ENCODE measurements around the gene BBIP1. TPM values are rescaled to one million over a fixed set of nuclear protein-coding genes. Genes with fewer than 3 reads are reported as not detected.

BBIP1 gene
- total and polyA plus RNA-seq, 10 of the 15 experiments (the other 5 are each of a cell fraction or from before 2014, with no cell fraction given) = 13.8 to 40.8 (median 31.3) TPM

DNA sequence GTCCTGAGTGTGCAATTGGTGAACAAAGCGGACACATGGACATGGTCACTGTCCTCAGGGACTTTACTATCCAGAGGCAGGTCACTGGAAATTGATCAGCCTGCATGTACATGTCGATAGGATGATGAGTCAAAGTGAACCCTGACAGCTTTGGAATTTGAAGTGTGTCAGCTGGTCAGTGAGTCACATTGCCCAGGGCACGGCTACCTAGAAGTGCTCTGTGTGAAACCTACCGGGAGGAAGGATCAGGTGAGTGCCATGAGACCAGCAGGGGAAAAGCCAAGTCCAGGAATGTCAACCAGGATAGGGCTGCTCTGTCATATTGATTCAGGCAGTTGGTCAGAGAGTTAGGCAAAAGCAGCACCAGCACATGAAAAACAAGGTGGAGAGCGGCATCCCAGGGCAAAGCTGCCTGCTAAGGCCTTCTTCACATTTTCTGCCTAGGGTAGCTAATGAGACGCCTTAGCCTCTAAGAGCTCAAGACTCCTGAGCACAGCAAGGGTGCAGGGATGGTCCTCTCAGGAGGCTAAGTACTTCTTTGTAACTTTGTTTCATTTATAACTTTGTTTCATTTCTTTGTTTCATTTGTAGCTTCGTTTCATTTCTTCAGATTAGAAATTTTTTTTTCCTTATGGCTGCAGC is 66.6 kb downstream of the BBIP1 start:
- peak; percentile 12; the same call in 1 of the 2 replicates for TF ChIP-seq MLLT1 (IDR thresholded peaks at IDR 0.05)
- TF ChIP-seq LARP7 (IDR thresholded peaks at IDR 0.05) = no peak
- TF ChIP-seq EED (IDR thresholded peaks at IDR 0.05; ENCODE audit: low read depth) = 0 out of 2 replicates have a peak, but pooled peaks have one; percentile 52
- peak; percentile 49 to 55; a peak in 2 of 4 replicates for TF ChIP-seq IKZF2 (IDR thresholded peaks at IDR 0.05)
- TF ChIP-seq, protein P1, sequence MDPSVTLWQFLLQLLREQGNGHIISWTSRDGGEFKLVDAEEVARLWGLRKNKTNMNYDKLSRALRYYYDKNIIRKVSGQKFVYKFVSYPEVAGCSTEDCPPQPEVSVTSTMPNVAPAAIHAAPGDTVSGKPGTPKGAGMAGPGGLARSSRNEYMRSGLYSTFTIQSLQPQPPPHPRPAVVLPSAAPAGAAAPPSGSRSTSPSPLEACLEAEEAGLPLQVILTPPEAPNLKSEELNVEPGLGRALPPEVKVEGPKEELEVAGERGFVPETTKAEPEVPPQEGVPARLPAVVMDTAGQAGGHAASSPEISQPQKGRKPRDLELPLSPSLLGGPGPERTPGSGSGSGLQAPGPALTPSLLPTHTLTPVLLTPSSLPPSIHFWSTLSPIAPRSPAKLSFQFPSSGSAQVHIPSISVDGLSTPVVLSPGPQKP (IDR thresholded peaks at IDR 0.05; ENCODE audit: low read depth, low read length) = no peak
- TF ChIP-seq RAD51 (IDR thresholded peaks at IDR 0.05) = peak; percentile 74
- TF ChIP-seq IRF4 (IDR thresholded peaks at IDR 0.05; ENCODE audit: low read depth, low read length) = 0 out of 2 replicates have a peak, but pooled peaks have one; percentile 30
- peak; percentile 93 for TF ChIP-seq ZNF24 (IDR thresholded peaks at IDR 0.05)
- peak; percentile 58; the same call in 1 of the 2 replicates for TF ChIP-seq REST (IDR thresholded peaks at IDR 0.05; ENCODE audit: low read depth, low read length)
- 0 out of 2 replicates have a peak, but pooled peaks have one; percentile 19 for TF ChIP-seq TCF7 (IDR thresholded peaks at IDR 0.05; ENCODE audit: borderline replicate concordance)
- TF ChIP-seq ZBTB33 (IDR thresholded peaks at IDR 0.05) = no peak
- peak; percentile 42; the same call in 1 of the 2 replicates for TF ChIP-seq IKZF1 (conservative IDR thresholded peaks at IDR 0.05)
- H3K36me3 ChIP-seq (ENCODE audit: control insufficient read depth in 2 of 2, insufficient read depth in 2 of 2, low read length in 1 of 2) = no peaks in the 10 kb centered on the region
- ChIA-PET CTCF (interaction anchor here (0.7 to 4.1 kb wide), 11 partner anchors 8 to 49 kb away, joined by 3 to 27 read pairs (median 5); partner anchors contain the start of gene PDCD4), POLR2A (interaction anchor here (1.0 to 6.2 kb wide), 11 partner anchors 8 to 78 kb away, joined by 3 to 43 read pairs (median 7); partner anchors contain the start of gene PDCD4), RAD21 (ENCODE audit: unreplicated experiment) (interaction anchor here (0.7 to 5.9 kb wide), 12 partner anchors 8 to 78 kb away, joined by 3 to 50 read pairs (median 6); partner anchors contain the start of genes BBIP1 and PDCD4), SMC1A (ENCODE audit: uncharacterized antibody, unreplicated experiment) (interaction anchor here (0.6 to 6.2 kb wide), 11 partner anchors 9 to 109 kb away, joined by 3 to 86 read pairs (median 7); partner anchors contain the start of gene PDCD4)
- no peak overlapping the region for H3K4me3 ChIP-seq
- peak overlapping the region; percentile 49 for H3K4me2 ChIP-seq (ENCODE audit: control insufficient read depth, insufficient read depth)
- H3K27ac ChIP-seq (ENCODE audit: control insufficient read depth, insufficient read depth) = peak overlapping the region; percentile 39
- no peaks in the 10 kb centered on the region for H3K27me3 ChIP-seq (replicated peaks in 1 of 2; ENCODE audit: control insufficient read depth in 2 of 2, insufficient read depth in 2 of 2, low read length in 1 of 2)
- H3K4me1 ChIP-seq (ENCODE audit: control insufficient read depth, insufficient read depth, low read length) = peaks cover 53% of the 10 kb centered on the region
- 0 out of 2 replicates have a peak overlapping the region, but pooled peaks have one; percentile 1 for H3K9ac ChIP-seq (ENCODE audit: control insufficient read depth, insufficient read depth, low read length)
- ATAC-seq (peak; percentile 28), FAIRE-seq (peak; percentile 23), DNase-seq (ENCODE audit: low read depth, low spot score) (no peak)
- no TSS peak for BruUV-seq (replicated peaks)
- in situ Hi-C loops (cut with MboI) = no loop called here
- H3K9me3 ChIP-seq (replicated peaks; ENCODE audit: control insufficient read depth, insufficient read depth, low read length) = peaks cover 2% of the 10 kb centered on the region; the same call in 1 of the 3 replicates
- intact Hi-C loops (cut with micrococcal nuclease; ENCODE audit: unreplicated experiment) = no loop called here
- WGBS (ENCODE audit: insufficient coverage, insufficient replicate concordance, low lambda C conversion rate, missing lambda C conversion rate) = 27% methylated on average over 7 of the region's 7 CpGs
- peak overlapping the region; percentile 56 for H2AFZ ChIP-seq (ENCODE audit: control insufficient read depth, low read depth, low read length)
- no peaks in the 10 kb centered on the region for H3K79me2 ChIP-seq (ENCODE audit: control insufficient read depth, insufficient read depth, low read length)
- no peaks in the 10 kb centered on the region for H4K20me1 ChIP-seq (ENCODE audit: control insufficient read depth, insufficient read depth)

All from GM12878 (cell line).